ENCODE results near the gene SLC9A5.

The SLC9A5 gene, protein sequence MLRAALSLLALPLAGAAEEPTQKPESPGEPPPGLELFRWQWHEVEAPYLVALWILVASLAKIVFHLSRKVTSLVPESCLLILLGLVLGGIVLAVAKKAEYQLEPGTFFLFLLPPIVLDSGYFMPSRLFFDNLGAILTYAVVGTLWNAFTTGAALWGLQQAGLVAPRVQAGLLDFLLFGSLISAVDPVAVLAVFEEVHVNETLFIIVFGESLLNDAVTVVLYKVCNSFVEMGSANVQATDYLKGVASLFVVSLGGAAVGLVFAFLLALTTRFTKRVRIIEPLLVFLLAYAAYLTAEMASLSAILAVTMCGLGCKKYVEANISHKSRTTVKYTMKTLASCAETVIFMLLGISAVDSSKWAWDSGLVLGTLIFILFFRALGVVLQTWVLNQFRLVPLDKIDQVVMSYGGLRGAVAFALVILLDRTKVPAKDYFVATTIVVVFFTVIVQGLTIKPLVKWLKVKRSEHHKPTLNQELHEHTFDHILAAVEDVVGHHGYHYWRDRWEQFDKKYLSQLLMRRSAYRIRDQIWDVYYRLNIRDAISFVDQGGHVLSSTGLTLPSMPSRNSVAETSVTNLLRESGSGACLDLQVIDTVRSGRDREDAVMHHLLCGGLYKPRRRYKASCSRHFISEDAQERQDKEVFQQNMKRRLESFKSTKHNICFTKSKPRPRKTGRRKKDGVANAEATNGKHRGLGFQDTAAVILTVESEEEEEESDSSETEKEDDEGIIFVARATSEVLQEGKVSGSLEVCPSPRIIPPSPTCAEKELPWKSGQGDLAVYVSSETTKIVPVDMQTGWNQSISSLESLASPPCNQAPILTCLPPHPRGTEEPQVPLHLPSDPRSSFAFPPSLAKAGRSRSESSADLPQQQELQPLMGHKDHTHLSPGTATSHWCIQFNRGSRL

DNA sequence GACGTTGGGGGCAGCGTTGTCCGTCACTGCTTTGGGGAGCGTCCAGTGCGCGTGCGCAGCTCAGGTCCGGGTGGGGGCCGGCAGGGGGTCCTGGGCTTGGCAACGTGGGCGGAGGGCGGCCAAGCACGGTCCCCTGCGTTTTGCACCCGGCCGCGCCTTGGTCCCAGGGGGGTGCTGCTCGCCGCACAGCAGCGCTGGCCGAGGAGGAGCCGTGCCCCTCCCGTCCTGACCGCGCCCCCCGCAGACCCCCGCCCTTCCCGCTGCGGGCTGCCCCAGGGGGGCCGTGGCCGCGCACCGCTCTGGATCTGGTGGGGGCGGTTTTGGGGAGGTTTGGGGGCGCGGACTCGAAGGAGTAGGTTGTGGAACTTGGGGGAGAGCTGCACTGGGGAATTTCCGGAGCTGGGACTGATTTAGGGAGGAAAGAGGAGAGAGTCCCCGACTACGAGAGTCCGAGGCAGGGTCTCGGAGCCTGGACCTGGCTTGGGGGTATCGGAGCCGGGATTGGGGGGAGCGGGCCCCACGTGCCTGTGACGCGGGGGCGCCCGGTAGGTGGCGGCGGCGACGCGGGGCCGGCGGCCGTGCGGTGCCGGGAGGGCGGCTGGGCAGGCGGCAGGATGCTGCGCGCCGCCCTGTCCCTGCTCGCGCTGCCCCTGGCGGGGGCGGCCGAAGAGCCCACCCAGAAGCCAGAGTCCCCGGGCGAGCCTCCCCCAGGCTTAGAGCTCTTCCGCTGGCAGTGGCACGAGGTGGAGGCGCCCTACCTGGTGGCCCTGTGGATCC is at the start of gene SLC9A5:
Gene SLC9A5 (plus strand): TSS at position 579 of the 777 bp plus-strand sequence. CDS start 36 bp downstream, at position 615.
- no peak for DNase-seq

DNA sequence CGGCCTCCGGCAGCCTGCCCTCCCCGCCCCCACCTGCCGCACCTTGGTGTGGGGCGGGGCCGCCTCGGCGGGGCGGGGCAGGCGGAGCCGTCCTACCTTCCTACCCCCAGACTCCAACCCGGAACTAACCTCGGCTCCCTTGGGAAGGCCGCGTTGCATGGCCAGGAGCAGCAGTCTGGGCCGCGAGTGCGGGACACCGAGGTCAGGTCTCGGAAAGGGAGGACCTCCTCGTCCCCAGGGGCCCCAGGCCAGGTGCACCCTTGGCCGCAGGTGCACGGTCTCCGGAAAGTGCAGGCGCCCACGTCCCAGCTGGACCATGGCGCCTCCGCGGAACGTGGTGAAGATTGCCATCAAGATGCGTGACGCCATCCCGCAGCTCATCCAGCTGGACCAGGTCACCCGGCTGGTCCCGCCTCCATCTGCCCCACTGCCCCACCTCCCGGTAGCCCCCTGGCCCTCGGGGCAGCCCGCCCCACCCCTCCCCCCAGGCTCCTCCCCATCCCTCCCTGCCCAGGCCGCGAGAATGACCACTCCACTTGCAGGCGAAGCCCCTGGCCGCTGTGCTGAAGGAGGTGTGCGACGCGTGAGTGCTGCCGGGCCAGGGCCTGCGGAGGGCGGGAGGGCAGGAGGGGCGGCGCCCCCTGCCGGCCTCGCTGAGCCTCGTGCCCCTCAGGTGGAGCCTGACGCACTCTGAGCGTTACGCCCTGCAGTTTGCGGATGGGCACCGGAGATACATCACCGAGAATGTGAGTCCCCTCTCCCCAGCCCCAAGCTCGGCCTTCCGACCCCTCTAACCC is 49.6 kb upstream of the SLC9A5 start, which contains the start of gene ELMO3:
Gene ELMO3 (plus strand): TSS at position 121 of the 797 bp plus-strand sequence. CDS start 196 bp downstream, at position 317.
- peak; percentile 23 to 47 for DNase-seq

DNA sequence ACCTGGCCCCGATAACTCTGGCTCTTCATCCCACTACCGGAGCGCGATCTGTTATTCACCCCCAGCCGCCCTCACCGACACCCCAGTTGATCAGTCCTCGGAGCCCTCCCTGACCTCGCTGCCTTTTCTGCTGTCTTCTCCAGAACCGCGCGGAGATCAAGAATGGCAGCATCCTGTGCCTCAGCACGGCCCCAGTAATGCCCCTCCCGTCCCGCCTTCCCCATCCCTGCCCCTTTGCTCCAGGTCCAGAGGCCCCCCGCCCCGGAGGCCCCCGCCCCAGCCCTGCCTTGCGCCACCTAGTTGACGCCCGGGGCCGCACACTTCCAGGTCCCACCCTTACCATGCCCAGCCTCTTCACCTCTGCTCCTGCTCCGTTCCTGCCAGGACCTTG is 49.0 kb upstream of the SLC9A5 start:
- DNase-seq = no peak

DNA sequence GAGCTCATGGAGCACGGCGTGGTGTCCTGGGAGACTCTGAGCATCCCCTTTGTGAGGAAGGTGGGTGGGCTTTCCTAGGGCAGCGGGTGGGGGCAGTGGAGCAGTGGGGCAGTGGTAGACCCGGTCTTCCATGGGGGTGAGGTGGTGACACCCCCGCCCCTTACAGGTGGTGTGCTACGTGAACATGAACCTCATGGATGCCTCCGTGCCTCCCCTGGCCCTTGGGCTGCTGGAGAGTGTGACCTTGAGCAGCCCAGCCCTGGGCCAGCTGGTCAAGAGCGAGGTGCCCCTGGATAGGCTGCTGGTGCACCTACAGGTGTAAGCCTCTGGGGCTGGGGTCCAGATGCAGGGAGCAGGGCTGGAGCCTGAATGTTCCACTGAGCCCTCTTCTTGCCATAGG is 48.3 kb upstream of the SLC9A5 start:
- no peak for DNase-seq

DNA sequence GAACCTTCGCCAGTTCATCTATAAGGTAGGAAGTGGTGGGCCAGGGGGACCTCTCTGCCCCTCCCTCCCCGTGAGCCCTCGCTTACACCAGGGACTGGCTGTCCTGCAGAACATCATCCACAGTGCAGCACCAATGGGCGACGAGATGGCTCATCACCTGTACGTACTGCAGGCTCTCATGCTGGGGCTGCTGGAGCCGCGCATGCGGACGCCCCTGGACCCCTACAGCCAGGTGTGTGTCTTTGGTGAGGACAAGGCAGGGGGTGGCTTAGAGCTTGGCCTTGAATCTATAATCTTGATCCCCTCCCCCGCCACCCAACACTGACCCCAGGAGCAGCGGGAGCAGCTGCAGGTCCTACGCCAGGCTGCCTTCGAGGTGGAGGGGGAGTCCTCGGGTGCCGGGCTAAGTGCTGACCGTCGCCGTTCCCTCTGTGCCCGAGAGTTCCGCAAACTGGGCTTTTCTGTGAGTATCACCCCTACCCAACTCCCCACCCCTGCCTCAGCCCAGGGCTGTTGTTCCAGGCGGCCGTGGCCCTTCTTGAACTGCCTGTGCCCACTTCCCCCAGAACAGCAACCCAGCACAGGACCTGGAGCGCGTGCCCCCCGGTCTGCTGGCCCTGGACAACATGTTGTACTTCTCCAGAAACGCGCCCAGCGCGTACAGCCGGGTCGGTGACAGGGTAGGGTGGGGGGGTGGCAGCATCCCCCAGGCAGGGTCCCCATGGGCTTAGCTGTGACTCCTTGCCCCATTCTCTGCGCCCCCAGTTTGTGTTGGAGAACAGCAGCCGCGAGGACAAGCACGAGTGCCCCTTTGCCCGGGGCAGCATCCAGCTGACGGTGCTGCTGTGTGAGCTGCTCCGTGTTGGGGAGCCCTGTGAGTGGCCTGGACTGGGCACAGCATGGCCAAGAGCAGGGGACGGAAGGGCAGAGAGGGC is 47.1 kb upstream of the SLC9A5 start:
- no peak for DNase-seq

DNA sequence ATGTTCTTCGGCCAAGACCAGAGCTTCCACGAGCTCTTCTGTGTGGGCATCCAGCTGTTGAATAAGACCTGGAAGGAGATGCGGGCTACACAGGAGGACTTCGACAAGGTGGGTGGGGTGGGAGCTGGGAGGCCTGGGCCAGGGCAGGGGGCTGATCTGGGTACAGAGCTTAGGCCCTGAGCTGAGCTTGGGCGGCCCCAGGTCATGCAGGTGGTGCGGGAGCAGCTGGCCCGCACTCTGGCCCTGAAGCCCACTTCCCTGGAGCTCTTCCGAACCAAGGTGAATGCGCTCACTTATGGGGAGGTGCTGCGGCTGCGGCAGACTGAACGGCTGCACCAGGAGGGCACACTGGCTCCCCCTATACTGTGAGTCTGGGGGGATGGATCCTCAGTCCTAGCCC is 46.4 kb upstream of the SLC9A5 start:
- no peak for DNase-seq

DNA sequence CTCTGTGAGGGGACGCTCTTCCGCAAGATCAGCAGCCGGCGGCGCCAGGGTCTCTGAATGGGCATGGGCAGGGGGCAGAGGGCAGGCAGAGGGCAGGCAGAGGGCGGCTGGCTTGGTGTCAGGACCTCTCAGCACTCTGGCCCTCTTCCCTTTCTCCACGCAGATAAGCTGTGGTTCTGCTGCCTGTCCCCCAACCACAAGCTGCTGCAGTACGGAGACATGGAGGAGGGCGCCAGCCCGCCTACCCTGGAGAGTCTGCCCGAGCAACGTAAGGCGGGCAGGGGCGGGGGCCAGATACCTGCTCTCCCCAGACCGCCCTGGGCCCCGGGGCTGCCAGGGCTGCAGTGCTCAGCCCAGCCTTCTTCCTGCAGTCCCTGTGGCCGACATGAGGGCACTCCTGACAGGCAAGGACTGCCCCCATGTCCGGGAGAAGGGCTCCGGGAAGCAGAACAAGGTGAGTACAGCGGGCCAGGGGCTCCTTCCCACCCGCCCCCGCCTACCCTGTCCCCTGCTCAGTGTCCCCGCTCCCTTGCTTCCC is 45.8 kb upstream of the SLC9A5 start:
- no peak for DNase-seq

DNA sequence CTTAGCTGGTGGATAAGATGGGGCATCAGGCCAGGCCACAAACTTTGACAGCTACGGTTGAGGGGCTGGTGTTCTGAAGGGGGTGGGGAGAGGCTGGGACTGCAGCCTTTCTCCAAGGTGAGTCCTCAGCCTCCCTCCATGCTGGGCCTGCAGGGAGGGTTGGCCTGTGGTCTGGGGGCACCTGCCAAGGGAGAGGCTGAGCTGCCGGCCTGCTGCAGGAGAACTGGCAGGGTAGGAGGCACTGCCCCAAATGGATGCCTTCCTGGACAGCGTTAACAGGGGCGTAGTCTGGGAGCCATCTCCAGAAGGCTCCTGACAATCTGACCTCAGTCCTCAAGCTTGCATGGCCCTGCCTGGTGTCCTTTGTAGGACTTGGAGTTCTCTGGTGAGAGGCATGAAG is 44.7 kb upstream of the SLC9A5 start:
- DNase-seq = no peak

DNA sequence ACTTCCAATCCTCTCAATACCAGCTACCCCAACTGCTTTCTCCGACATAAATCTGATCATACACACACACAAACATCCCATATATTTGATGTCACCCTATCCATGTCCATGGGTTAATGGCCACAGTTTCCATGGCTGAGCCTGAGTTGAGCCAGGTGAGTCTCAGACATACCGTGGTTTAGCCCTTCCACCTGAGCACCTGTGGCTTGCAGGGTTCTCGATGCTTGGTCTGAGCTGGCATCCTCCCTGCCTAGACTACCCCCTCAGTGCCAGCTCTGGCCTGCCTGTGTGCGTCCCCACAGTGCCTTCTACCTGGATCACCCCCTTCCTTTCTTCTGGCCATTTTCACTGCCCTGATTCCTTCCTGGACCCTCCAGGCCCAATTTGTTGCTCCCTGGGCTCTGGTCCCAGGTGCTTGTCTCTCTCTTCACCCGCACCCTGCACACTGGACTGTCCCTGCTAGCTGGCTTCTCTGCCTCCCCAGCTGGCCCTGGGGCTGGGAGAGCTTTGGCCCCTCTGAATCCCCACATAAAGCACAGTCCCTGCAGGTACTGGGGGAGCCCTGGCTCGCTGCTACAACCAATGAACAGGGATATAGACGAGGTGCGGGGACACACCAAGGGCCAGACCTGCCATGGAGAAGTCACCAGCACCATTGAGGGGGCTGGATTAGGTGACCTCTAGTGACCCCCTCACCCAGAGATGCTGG is 42.5 kb upstream of the SLC9A5 start:
- no peak for DNase-seq

DNA sequence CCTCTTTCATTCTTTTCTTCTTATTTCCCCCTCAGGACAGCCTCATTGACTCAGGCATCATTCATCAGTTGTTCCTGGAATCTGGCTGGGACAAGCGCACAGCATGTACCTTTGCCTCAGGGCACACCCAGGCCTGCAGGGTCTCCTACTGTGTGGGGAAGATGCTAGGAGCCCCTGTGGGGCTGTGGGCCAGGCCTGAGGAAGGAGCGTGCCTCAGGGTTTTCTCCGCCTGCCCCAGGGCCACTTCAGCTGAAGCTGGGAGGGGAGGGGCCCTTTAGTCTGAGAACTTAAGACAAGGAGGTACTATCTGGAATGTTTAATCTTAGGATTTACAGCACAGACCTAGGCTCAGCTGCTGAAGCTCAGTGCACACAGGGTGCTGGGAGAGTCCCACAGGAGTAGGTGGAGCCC is 41.9 kb upstream of the SLC9A5 start:
- no peak for DNase-seq

DNA sequence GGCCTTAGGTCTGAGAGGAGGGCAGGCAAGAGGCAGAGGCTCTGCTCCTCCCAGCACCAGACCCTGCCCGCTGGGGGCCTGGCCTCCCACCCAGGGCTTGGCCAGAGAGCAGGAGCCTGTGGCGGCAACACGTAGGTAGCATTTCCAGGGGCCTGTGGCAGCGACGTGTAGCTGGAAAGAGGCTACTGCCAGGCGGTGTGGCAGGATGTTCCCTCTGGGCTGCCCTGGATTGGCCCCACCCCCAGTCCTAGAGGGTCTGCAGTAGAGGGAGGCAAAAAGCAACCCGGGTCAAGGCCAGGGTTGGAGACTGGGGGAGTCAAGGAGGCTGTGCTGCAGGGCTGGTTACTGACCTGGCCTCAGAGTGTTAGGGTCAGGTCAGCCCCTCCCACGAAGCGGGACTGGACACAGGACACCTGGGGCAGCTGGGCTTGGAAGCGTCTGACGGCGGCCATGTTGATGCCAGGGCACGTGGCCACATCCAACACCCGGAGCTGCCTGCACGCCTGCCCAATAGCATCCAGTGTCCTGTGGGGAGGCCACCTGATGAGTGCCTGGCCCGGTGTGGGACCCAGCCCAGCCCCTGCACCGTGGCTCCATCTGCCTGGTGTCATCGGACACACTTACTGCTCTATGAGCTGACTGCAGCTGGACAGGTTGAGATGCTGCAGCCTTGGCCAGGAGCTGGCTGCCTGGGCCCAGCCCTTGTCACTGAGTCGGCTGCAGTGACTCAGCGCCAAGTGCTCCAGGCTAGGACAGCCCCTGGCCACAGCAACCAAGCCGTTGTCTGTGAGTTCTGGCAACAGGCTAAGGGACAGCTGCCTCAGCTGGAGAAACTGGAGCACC is 41.3 kb upstream of the SLC9A5 start:
- no peak for DNase-seq

DNA sequence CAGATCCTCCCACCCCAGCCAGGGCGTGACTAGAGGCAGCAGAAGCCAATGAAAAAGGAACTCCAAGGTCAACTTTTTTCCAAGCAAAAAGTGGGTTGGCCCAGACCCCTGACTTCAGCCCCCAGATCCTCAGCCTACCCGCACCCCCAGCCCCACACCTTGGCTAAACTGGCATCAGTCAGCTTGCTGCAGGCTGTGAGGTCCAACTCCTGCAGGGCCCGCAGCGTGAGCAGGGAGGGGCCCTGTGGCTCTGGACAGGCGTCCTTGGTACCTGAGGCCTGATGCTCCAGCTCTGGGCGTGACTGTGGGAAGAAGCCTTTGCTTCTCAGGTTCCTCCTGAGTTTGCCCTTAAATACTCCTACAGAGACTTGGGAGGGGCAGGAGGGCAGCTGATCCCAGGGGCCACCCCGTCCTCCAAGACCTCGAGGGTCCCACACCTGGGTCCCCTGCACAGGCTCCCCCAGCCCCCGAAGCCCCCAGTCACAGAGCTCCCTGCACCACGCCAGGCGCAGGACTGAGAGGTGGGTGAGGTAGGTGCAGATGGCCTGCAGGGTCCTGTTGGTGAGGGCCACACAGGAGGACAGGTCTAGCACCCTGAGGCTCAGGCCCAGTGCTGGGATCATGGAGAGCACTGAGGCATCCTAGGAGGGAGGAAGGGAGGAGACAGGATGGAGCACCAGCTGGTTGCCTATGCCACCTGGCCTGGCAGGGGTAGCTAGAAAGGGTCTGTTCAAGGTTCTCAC is 40.5 kb upstream of the SLC9A5 start:
- DNase-seq = no peak

DNA sequence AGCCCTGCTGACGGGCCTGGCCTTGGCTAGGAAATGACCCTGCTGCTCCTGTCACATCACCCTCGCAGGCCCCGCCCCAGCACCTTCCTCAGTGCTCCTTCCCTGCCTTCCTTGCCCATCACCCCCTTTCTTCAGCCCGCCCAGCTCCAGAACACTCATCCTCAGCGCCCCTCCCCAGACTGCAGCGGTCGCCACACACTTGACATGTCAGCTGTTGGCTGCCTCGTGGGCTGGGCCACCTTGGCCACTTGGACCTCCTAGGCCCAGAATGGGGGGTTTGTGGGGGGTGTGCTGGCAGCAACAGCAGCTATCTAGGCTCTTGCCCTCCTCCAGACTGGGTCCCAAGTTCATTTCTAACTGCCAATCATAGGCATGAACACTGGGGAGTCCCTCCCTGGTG is 39.2 kb upstream of the SLC9A5 start:
- no peak for DNase-seq

DNA sequence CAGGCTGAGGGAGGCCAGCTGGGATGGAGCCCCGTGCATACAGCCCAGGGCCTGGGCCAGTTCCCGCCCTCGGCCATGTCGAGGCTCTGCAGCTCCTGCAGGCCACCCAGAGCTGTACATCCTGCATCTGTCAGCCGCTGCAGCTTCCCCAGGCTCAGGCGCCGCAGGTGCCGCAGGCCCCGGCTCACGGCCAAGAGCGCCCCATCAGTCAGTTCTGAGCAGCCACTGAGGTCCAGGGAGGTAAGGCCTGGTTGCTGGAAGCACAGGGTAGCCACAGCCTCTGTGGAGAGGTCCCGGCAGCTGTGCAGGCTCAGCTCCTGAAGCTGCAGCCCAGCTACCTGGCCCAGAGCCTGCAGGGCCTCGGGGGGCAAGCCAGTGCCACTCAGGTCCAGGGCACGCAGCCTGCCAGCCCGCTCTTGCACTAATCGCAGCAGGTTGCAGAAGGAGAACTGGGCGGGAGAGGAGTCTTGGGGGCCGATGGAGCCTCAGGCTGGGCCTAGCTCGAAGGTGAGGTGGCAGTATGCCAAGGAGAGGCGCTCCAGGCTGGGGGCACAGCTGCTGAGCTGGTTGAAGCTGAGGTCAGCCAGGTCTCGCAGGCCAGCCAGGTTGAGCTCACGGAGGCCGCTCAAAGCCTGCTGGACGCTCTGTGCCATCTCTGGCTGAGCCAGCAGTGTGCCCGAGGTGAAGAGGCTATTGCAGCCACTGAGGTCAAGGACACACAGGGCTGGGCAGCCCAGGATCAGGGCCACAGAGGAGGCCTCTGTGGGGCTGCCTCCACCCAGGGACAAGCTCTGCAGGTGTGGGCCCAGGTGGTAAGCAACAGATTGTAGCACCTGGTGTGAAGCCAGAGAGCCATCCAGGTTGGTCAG is 38.5 kb upstream of the SLC9A5 start:
- no peak for DNase-seq

DNA sequence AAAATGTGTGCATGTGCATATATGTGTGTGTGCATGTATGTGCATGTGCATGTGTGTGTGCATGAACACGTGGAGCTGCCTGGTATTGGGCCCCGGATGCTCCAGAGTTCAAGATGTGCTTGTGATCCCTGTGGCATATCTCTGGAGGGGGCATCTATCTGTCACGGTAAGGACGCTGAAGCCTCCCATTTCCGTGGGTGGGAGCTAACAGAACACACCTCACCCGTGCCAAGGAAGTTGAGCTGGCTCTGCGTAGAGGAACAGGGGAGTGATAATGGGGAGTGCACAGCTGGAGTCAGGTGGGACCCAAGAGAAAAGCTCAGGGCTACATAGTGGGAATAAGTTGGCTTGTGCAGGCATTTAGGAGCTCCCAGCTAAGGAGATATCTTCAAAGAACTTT is 37.1 kb upstream of the SLC9A5 start:
- DNase-seq = no peak

DNA sequence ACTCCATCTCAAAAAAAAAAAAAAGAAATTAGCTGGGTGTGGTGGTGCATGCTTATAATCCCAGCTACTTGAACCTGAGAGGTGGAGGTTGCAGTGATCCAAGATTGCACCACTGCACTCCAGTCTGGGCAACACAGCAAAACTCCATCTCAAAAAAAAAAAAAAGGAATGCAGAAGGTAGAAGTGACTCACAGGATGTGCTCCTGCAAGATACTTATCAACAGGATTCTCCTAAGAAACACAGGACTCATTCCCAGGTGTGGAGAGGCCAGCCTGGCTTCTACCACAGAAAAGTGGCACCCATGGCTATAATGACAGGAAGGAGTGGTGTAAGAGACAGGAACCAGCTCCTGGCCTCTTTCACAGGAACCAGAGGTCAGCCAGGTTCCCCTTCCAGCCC is 36.0 kb upstream of the SLC9A5 start:
- DNase-seq = no peak
